ENCODE data around the gene STRN3.
"Not testable (repeated sequence)": the region's sequence is repeated elsewhere in the genome, so short reads cannot be mapped to it uniquely, and the experiment has no call there.

Gene STRN3, protein sequence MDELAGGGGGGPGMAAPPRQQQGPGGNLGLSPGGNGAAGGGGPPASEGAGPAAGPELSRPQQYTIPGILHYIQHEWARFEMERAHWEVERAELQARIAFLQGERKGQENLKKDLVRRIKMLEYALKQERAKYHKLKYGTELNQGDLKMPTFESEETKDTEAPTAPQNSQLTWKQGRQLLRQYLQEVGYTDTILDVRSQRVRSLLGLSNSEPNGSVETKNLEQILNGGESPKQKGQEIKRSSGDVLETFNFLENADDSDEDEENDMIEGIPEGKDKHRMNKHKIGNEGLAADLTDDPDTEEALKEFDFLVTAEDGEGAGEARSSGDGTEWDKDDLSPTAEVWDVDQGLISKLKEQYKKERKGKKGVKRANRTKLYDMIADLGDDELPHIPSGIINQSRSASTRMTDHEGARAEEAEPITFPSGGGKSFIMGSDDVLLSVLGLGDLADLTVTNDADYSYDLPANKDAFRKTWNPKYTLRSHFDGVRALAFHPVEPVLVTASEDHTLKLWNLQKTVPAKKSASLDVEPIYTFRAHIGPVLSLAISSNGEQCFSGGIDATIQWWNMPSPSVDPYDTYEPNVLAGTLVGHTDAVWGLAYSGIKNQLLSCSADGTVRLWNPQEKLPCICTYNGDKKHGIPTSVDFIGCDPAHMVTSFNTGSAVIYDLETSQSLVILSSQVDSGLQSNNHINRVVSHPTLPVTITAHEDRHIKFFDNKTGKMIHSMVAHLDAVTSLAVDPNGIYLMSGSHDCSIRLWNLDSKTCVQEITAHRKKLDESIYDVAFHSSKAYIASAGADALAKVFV

DNA sequence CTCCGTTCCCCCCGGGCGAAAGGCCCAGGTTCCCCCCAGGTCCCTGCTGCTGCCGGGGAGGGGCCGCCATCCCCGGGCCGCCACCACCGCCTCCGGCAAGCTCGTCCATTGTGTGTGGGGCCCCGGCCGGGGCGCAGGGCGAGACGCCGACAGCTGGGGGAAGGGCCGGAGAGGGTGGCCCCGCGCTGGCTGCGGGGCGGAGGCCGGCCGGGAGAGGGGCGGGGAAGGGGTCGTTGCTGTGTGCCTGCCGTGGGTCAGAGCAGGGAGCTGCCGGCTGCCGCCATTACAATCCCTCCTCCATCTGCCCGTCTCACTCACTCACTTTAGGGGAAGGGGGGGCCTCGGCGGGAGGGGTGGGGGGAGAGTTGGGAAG lies at the start of gene STRN3:
TSS of gene STRN3 (minus strand) at position 303 of the 373 bp plus-strand sequence. CDS start at position 109, 194 bp downstream.
- DNase-seq (ENCODE audit: low spot score): no peak

DNA sequence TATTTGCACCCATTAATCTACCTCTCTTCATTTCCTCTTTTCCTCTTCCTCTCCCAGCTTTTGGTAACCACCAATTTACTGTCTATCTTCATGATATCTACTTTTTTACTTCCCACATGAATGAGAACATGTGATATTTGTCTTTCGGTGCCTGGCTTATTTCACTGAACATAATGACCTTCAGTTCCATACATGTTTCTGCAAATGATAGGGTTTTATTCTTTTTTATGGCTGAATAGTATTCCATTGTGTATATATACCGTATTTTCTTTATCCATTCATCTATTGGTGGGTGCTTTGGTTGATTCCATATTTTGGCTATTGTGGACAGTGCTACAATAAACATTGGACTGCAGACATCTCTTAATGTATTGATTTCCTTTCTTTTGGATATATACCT lies 49.0 kb upstream of the STRN3 start:
- DNase-seq (ENCODE audit: low spot score): no peak

DNA sequence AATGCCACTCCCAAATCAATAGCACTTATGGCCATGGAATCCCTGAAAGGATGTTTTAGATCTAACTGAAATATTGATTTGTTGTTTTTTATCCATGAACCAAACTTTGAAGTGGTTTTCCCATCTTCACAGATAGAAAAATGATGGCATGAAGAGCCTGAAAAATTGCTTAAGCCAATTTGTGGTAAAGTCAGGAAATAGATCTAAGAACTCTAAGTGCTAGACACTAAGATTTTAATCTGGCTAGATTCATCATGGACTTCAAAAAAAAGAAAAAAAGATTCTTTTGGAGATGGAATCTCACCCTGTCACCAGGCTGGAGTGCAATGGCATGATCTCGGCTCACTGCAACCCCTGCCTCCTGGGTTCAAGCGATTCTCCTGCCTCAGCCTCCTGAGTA lies 45.0 kb upstream of the STRN3 start:
- DNase-seq (ENCODE audit: low spot score): no peak

DNA sequence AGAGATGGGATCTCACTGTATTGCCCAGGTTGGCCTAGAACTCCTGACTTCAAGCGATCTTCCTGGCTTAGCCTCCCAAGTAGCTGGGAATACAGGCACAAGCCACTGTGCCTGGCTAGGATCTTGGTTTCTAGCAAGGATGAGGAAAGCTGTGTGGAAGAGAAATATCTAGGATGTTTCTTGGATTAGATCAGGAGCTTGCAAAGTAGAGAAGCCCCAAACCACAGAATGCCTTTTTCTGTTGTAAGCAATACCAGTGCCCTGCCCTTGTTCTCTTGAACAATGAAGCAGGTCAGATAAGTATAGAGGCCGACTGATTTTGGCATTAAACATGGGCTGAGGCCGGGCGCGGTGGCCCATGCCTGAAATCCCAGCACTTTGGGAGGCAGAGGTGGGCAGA lies 44.3 kb upstream of the STRN3 start:
- no peak for DNase-seq (ENCODE audit: low spot score)

DNA sequence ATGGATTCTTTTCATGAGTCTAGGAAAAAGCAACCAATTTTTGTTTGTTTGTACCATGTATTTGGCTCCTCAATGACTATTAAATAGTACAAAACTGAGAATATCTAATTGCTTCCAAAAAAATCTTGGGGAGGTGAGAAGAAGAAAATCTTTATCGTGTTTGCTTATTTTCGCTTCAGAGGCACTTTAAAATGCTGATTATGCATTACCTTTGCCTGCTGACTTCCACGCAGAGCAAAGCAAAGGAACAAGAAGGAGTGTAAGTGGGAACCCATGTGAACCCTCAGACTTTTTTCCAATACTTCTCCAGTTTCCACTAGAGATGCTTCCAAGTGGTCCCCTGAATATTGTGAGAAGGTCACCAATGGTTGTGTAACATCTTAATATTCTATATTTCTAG lies 43.2 kb upstream of the STRN3 start:
- DNase-seq (ENCODE audit: low spot score): no peak

DNA sequence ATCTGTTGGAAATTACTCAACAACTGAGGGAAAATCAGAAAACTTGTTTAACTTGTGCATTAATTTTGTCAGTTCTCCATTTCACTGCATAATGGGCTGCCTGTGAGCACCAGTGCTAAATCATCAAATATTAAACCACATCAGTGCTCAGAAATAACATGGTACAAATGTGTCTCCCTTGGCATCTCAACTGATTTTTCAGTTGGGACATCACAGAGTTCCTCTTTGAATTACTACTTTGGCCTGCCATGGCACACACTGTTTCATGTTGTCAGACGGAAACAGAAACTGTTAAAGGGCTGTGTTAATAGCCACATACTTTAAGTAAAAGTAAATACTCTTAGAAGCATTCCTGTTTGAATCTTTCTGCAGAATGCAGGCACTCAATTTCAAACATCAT lies 42.1 kb upstream of the STRN3 start:
- no peak for DNase-seq (ENCODE audit: low spot score)

DNA sequence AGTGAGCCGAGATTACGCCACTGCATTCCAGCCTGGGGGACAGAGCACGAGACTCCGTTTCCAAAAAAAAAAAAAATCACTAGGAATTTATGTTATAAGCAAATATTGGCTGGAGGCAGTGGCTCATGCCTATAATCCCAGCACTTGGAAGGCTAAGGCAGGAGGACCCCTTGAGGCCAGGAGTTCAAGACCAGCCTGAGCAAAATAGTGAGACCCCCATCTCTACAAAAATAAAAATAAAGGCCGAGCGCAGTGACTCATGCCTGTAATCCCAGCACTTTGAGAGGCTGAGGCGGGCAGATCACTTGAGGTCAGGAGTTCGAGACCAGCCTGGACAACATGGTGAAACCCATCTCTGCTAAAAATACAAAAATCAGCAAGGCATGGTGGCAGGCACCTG lies 36.7 kb upstream of the STRN3 start:
- not testable (repeated sequence) for DNase-seq (ENCODE audit: low spot score)

DNA sequence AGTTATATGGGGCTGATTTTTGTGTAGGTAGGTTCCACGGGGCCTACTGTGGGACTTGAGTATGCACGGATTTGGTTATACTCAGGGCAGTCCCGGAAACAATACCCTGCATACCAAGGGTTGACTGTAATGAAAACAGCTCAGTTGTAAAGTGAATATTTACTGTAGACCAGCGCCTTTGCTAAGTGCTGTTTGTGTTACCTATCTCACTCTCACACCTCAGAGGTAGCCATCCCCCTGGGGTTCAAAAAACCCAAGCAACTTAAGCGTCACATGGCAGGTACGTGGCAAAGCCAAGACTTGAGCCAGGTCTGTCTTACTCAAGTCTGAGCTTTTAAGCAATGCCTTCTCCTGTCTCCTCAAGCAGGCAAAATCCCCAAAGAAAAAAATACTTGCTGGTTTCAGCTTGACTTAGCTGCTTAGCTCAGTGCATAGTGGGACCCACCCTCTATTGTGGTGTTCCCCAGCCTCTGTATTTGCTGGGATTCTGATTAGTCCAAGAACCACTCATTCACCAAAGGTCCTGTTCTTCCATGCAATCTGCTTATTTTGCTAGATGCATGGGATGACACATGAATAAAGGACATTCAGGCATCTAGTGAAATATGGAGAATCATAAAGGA lies 34.2 kb upstream of the STRN3 start:
- no peak for DNase-seq (ENCODE audit: low spot score)

DNA sequence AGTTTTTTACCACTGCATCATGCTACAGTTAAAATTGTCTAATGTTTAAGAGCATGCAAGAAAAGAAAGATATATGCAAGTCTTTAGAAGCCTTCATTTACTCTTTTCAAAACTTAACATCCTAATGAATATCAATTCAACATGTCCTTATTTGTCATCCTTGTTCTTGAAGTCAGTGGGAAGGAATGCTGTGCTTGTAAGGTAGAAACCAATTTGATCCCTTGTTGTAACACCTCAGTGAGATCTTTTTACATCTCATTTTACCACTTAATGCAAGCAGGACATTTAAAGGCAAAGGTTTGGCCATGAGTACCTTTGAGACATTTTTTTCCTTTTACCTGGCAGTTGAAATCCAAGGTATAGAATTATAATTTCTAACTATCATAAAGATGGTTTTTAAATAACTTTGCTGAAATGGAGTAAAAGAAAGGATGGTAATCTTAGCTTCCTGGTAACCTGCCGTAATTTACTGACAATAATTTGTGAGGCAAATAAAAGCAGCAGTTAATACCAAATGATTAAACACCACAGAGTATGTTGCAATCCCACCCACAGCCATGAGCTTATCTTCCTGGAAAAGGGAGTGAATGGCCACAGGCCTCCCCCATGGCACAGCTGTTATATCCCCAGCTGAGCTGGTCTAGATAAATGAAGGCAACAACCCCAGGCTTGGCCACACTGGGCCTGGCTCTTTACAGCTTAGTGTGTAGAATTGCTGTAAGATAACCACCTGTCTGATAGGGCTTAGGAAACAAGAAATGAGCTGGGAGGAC lies 33.2 kb upstream of the STRN3 start:
- DNase-seq (ENCODE audit: low spot score): no peak

DNA sequence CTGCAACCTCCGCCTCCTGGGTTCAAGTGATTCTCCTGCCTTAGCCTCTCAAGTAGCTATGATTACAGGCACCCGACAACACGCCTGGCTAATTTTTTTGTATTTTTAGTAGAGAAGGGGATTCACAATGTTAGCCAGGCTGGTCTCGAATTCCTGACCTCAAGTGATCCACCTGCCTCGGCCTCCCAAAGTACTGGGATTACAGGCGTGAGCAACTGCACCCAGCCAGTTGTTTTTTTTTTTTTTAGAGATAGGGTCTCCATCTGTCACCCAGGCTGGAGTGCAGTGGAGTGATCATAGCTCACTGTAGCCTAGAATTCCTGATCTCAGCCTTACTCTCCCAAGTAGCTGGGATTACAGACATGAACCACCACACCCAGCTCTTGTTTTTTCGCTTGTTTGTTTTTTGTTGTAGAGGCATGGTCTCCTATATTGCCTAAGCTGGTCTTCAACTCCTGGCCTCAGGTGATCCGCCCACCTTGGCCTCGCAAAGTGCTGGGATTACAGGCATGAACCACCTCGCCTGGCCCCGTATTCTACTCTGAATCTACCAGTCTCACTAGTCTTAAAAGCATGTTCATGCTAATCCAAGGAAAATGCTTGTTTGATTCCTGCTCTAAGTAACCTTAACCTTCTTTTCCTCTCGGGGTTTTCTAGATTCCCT lies 31.7 kb upstream of the STRN3 start:
- DNase-seq (ENCODE audit: low spot score): no peak

DNA sequence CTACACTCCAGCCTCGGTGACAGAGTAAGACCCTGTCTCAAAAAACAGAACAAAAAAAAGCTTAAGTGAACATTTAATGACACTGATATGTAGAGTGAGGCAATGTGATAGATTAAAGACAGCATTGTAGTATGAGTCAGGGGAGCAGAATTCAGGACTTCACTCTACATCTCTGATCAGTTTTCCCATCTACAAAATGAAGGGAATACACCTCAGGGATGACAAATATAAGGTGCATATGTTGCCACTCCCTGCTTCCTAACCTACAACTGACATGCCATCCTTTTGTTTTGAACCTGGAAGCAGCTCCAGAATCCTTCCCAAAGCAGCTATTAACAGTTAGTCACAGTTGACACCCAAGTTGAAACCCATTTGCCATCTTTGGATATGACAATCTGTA lies 30.9 kb upstream of the STRN3 start:
- no peak for DNase-seq (ENCODE audit: low spot score)

DNA sequence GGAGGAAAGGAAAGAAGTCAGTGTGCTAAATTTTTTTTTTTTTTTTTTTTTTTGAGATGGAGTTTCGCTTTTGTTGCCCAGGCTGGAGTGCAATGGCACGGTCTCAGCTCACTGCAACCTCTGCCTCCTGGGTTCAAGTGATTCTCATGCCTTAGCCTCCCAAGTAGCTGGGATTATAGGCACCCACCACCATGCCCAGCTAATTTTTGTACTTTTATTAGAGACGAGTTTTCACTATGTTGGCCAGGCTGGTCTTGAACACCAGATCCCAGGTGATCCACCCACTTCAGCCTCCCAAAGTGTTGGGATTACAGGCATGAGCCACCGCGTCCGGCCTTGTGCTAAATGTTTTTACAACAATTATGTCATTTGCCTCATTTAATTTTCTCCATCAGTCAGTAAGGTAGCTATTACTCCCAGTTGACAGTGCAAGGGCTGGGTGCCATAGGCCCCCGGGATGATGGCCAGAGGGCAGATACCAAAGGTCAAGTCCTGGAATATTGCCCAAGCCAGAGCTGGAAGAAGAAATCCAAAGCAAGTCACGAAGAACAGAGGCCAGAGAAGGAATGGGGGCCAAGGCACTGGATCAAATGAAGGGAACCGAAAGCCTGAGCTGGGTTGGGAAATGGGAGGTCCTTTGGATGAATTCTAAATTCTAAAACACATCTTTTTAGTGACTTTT lies 26.9 kb upstream of the STRN3 start:
- DNase-seq (ENCODE audit: low spot score): not testable (repeated sequence)

DNA sequence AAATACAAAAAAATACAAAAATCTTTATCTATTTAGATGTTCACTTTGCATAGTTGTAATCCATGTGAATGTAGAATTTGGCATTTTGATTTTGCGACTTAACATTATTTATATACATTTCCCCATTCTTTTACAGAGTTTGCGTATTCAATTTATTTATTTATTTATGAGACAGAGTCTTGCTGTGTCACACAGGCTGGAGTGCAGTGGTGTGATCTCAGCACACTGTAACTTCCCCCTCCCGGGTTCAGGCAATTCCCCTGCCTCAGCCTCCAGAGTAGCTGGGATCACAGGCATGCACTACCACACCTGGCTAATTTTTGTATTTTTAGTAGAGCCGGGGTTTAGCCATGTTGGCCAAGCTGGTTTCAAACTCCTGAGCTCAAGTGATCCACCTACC lies 25.3 kb upstream of the STRN3 start:
- DNase-seq (ENCODE audit: low spot score): no peak

DNA sequence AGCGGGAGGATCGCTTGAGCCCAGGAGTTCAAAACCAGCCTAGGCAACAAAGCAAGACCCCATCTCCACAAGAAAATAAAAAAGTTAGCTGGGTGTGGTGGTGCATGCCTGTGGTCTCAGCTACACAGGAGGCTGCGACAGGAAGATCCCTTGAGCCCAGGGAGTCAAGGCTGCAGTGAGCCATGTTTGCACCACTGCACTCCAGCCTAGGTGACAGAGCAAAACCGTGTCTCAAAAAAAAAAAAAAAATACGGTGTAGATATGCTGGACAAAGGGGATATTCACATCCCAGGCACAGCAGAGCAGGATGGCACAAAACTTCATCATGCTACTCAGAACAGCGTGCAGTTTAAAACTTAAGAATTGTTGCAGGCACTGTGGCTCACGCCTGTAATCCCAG lies 24.8 kb upstream of the STRN3 start:
- DNase-seq (ENCODE audit: low spot score): no peak

DNA sequence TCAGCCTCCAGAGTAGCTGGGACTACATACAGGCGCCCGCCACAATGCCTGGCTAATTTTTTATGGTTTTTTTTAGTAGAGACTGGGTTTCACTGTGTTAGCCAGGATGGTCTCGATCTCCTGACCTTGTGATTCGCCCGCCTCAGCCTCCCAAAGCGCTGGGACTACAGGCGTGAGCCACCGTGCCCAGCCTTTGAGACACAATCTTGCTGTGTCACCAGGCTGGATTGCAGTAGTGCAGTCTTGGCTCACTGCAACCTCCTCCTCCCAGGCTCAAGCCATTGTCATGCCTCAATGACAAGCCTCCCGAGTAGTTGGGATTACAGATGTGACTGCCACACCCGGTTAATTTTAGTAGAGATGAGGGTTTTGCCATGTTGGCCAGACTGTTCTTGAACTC lies 21.3 kb upstream of the STRN3 start:
- no peak for DNase-seq (ENCODE audit: low spot score)

DNA sequence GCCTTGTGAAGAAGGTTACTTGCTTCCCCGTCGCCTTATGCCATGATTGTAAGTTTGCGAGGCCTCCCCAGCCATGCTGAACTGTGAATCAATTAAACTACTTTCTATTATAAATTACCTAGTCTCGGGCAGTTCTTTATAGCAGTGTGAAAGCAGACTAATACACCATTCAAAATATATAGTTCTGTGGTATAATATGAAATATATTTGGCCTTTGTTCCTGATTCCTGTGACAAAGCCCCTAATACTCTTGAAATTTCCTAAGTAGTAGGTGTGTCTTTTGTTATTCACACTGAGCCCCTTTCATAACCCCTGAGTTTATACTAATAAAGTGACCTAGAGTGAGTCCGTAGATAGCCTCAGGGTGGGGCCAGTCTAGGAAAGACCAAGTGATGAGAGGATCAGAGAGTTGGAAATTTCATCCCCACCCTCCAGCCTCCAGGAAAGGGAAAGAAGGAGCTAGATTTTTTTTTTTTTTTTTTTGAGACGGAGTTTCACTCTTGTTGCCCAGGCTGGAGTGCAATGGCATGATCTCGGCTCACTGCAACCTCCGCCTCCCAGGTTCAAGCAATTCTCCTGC lies 19.4 kb upstream of the STRN3 start:
- no peak for DNase-seq (ENCODE audit: low spot score)

DNA sequence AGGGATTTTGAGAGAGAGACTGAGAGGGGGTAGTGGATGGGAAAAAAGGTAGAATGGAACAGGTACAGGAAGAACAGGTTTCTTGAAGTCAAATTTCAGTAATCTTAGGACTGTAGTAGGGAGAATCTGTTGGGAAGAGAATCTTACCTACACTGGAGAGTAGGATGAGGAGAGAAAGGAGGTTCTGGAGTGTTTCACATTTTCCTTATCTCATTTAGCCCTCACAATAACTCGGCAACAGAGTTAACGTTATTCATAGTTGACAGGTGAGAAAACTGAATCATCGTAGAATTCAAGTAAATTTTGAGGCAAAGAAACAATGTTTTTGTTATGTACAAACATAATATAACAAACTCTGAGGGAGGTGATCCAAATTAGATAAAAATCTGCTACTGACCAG lies 17.2 kb upstream of the STRN3 start:
- no peak for DNase-seq (ENCODE audit: low spot score)

DNA sequence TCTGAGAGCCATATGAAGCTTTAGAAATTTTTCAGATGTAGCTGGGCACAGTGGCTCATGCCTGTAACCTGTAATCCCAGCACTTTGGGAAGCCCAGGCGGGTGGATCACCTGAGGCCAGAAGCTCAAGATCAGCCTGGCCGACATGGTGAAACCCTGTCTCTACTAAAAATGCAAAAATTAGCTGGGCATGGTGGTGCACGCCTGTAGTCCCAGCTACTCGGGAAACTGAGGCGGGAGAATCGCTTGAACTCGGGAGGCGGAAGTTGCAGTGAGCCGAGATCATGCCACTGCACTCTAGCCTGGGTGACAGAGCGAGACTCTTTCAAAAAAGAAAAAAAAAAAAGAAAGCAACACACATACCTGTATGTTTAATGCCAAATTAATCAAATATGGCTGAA lies 16.7 kb upstream of the STRN3 start:
- not testable (repeated sequence) for DNase-seq (ENCODE audit: low spot score)

DNA sequence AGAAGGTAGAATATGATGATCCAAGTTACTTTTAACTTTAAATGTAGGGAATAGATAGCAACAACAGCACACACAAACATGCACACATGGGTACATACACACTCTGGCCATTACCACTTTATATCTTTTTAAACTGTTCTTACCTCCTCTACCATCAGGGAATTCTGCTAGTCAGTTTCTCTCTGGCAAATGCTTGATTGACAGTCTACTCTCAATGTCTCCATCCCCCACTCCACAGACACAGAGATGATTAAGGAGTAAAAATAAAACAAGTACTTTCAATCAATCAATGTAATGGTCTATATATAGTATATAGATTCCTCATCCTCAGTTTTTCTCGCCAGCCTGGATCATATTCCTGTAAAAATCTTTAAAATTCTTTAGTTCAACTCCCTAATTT lies 16.1 kb upstream of the STRN3 start:
- DNase-seq (ENCODE audit: low spot score): no peak

DNA sequence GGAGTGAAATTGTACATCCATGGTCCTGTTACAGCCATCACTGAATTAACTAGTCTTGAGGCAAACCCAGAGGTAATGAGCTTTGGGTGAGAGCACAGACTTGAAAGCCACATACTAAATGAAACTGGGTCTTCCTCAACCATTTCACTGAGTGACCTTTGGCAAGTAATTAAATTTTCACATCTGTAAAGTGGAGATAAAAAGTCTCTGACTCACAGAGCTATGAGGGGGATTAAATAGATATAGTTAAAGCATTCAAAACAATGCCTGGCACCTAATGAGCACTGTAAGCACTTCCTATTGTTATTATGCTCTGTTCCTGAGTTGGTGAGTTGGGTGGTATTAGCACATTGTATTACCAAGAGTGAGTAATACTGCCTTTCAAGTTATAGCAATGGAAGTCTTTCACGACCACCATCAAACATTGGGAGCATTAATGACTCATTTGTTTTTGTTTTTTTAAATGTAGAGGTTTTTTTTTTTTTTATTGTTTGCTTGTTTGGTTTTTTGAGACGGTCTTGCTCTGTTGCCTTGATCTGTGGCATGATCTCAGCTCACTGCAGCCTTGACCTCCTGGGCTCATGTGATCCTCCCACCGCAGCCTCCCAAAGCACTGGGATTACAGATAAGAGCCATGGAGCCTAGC lies 12.5 kb upstream of the STRN3 start:
- no peak for DNase-seq (ENCODE audit: low spot score)

Measured in cerebellar cortex (tissue), 1 donor.